MM.1S (cell line): Measurements from ENCODE around the gene DCP1A.

Experiments used
- EZH2 ChIP-seq: fragments of 300-600 bp; sonication (generic); optimal IDR thresholded peaks from 2 replicates; pipeline ENCODE3; 2017; ENCODE audit warnings: low read depth, mild to moderate bottlenecking, antibody characterized with exemption, low read length, mixed read lengths
- TF ChIP-seq, protein P1 (sequence below): fragments of 300-600 bp; sonication (generic); IDR thresholded peaks from 2 replicates; pipeline ENCODE4 v1.5.1; 2016; ENCODE audit warnings: antibody characterized with exemption, low read length, mixed read lengths

DNA sequence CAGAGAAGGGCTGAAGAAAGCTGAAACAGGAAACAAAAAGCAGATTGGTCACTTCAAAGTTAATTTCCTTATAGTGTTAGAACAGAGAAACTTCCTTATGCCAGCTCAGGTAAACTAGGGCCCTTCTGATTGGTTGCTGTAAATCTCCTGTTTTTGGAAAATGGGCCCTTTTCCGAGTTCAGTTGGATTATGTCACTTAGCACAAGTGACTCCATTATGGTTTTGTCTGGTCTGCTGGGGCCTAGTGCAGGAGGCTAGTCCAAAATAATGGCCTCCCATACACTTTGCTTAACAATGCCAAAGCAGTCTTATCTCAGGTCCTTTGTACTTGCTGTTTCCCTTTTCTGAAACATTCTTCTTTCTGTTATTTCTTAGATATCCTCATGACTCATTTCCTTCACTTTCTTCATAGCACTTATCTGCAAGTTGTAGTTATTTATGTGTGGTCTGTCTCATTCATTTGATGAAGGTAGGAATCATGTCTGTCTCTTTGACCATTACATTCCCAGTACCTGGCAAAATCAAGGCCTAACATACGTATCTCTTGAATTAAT is 7.7 kb upstream of the DCP1A start:
- TF ChIP-seq, protein P1, sequence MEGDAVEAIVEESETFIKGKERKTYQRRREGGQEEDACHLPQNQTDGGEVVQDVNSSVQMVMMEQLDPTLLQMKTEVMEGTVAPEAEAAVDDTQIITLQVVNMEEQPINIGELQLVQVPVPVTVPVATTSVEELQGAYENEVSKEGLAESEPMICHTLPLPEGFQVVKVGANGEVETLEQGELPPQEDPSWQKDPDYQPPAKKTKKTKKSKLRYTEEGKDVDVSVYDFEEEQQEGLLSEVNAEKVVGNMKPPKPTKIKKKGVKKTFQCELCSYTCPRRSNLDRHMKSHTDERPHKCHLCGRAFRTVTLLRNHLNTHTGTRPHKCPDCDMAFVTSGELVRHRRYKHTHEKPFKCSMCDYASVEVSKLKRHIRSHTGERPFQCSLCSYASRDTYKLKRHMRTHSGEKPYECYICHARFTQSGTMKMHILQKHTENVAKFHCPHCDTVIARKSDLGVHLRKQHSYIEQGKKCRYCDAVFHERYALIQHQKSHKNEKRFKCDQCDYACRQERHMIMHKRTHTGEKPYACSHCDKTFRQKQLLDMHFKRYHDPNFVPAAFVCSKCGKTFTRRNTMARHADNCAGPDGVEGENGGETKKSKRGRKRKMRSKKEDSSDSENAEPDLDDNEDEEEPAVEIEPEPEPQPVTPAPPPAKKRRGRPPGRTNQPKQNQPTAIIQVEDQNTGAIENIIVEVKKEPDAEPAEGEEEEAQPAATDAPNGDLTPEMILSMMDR, result no peak
- no peak for TF ChIP-seq EZH2
